ENCODE measurements around the gene NCK2. TPM values are rescaled to one million over a fixed set of nuclear protein-coding genes. Genes with fewer than 3 reads are reported as not detected.

NCK2 gene
- polyA plus RNA-seq, 1 of the 3 experiments (the other 2 are of a cell fraction) = 42.8 TPM

DNA sequence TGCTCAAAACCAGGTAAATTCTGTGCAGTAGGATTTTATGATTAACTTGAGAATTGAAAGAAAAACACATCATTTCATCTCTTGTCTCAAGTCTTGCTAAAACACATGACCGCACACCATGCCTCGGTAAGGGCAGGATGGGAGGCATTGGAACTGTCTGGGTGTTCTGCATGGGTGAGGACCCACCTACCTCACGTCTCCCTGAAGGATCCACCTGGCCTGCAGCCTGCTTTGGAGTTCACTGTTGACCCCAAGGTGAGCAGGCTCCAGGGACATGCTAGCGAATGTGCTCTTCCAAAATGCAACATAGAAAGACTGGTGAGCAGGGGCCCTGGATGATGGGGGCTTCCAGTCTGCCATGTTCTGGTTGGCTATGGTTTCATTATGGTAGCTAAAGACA lies 131.5 kb downstream of the NCK2 start:
- Histone ChIP-seq H3K9ac (no peak overlapping the region), H3F3A (replicated peaks; ENCODE audit: insufficient read depth) (no peaks in the 10 kb centered on the region), H3K27ac (ENCODE audit: low read depth in 2 of 2, low read length in 1 of 2) (no peak overlapping the region), H3K4me3 (ENCODE audit: low read depth in 2 of 2, low read length in 1 of 2) (no peak overlapping the region), H3K9me2 (no peaks in the 10 kb centered on the region), H2AFZ (ENCODE audit: low read depth) (no peak overlapping the region), H3K4me2 (no peak overlapping the region), H3K9me3 (no peaks in the 10 kb centered on the region), H3K36me3 (replicated peaks in 1 of 2; ENCODE audit: control insufficient read depth in 1 of 2, insufficient read depth in 2 of 2, low read length in 1 of 2) (peaks cover 0 to under 1% of the 10 kb centered on the region in 2 experiments), H3K27me3 (ENCODE audit: insufficient read depth) (no peaks in the 10 kb centered on the region), H4K20me1 (ENCODE audit: insufficient read depth) (0 out of 2 replicates have a peak, but pooled peaks cover 2% of the 10 kb centered on the region), H3K79me2 (ENCODE audit: insufficient read depth) (no peaks in the 10 kb centered on the region; the same call in none of the 2 replicates), H3K4me1 (ENCODE audit: control insufficient read depth in 1 of 2, insufficient read depth in 2 of 2, low read depth in 1 of 2, low read length in 1 of 2) (peaks cover 0 to 14% of the 10 kb centered on the region in 2 experiments; a peak in 2 of 4 replicates)
- CTCF ChIA-PET = no interaction called here
- no peak for DNase-seq
- TF ChIP-seq RFX5 (IDR thresholded peaks at IDR 0.05; ENCODE audit: low read length) = no peak
- TF ChIP-seq, protein P1, sequence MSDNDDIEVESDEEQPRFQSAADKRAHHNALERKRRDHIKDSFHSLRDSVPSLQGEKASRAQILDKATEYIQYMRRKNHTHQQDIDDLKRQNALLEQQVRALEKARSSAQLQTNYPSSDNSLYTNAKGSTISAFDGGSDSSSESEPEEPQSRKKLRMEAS (IDR thresholded peaks at IDR 0.05; ENCODE audit: low read depth) = no peak
- no peak for TF ChIP-seq JUND (IDR thresholded peaks at IDR 0.05)
- TF ChIP-seq GATA2 (CRISPR knock-in tag; IDR thresholded peaks at IDR 0.05) = no peak
- TF ChIP-seq TCF12 (IDR thresholded peaks at IDR 0.05) = no peak
- TF ChIP-seq EZH2phosphoT487 (IDR thresholded peaks at IDR 0.05; ENCODE audit: borderline replicate concordance, low read depth) = no peak
- TF ChIP-seq, protein P2, sequence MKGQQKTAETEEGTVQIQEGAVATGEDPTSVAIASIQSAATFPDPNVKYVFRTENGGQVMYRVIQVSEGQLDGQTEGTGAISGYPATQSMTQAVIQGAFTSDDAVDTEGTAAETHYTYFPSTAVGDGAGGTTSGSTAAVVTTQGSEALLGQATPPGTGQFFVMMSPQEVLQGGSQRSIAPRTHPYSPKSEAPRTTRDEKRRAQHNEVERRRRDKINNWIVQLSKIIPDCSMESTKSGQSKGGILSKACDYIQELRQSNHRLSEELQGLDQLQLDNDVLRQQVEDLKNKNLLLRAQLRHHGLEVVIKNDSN (IDR thresholded peaks at IDR 0.05; ENCODE audit: borderline replicate concordance, low read depth) = no peak
- POLR2A ChIA-PET = no interaction called here
- WGBS (ENCODE audit: low lambda C conversion rate) = 91% methylated on average over 4 of the region's 4 CpGs

DNA sequence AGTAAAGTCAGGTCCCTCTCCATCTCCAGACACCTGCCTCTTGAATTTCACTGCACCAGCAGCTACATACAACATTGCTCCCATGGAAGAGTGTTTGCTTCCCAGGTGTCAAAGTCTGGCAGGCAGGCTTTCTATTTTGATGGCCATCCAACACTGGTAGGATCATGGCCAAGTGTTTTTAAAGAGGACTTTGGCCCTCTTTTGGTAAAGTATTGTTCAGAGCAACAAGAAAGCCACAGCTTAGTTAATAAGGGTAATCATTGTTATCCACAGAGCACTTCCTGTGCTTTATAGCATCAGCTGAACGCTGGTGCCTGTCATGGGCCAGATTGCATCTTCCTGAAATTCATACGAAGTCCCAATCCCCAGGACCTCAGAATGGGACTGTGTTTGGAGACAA lies 133.2 kb downstream of the NCK2 start:
- ChIA-PET POLR2A (no interaction called here), CTCF (no interaction called here)
- no peak for DNase-seq
- Histone ChIP-seq H3K27ac (ENCODE audit: low read depth in 2 of 2, low read length in 1 of 2) (no peak overlapping the region), H3K79me2 (ENCODE audit: insufficient read depth) (no peaks in the 10 kb centered on the region; the same call in none of the 2 replicates), H3K9me3 (no peaks in the 10 kb centered on the region), H3K36me3 (replicated peaks in 1 of 2; ENCODE audit: control insufficient read depth in 1 of 2, insufficient read depth in 2 of 2, low read length in 1 of 2) (peaks cover 0 to 8% of the 10 kb centered on the region in 2 experiments), H3K4me1 (ENCODE audit: control insufficient read depth in 1 of 2, insufficient read depth in 2 of 2, low read depth in 1 of 2, low read length in 1 of 2) (peaks cover 0 to 10% of the 10 kb centered on the region in 2 experiments; a peak in 2 of 4 replicates), H3K27me3 (ENCODE audit: insufficient read depth) (no peaks in the 10 kb centered on the region), H3K4me3 (ENCODE audit: low read depth in 2 of 2, low read length in 1 of 2) (no peak overlapping the region), H3K4me2 (no peak overlapping the region), H4K20me1 (ENCODE audit: insufficient read depth) (no peaks in the 10 kb centered on the region), H2AFZ (ENCODE audit: low read depth) (no peak overlapping the region), H3K9me2 (no peaks in the 10 kb centered on the region), H3F3A (replicated peaks; ENCODE audit: insufficient read depth) (no peaks in the 10 kb centered on the region), H3K9ac (no peak overlapping the region)
- 60% methylated on average over 2 of the region's 2 CpGs for WGBS (ENCODE audit: low lambda C conversion rate)
- TF ChIP-seq, protein P3, sequence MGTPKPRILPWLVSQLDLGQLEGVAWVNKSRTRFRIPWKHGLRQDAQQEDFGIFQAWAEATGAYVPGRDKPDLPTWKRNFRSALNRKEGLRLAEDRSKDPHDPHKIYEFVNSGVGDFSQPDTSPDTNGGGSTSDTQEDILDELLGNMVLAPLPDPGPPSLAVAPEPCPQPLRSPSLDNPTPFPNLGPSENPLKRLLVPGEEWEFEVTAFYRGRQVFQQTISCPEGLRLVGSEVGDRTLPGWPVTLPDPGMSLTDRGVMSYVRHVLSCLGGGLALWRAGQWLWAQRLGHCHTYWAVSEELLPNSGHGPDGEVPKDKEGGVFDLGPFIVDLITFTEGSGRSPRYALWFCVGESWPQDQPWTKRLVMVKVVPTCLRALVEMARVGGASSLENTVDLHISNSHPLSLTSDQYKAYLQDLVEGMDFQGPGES (IDR thresholded peaks at IDR 0.05; ENCODE audit: low read depth, low read length) = no peak
- TF ChIP-seq TAF1 (IDR thresholded peaks at IDR 0.05; ENCODE audit: borderline replicate concordance, low read depth, low read length) (no peak), EZH2phosphoT487 (IDR thresholded peaks at IDR 0.05; ENCODE audit: borderline replicate concordance, low read depth) (no peak), RXRA (IDR thresholded peaks at IDR 0.05; ENCODE audit: borderline replicate concordance, low read depth) (no peak), JUND (IDR thresholded peaks at IDR 0.05) (no peak), CHD2 (IDR thresholded peaks at IDR 0.05; ENCODE audit: low read length, partially characterized antibody) (no peak), RFX5 (IDR thresholded peaks at IDR 0.05; ENCODE audit: low read length) (no peak)

Measured in SK-N-SH (cell line).